A673 (cell line): ENCODE data around the gene CLDN25.
A peak's percentile ranks its signal among the peaks of the same experiment; 100 is the strongest.

Experiments
- EZH2 ChIP-seq: fragments of 200-600 bp; sonication (generic); IDR thresholded peaks from 2 replicates; pipeline ENCODE4 v1.6.1; 2017; ENCODE audit warnings: borderline replicate concordance, low read depth, mild to moderate bottlenecking, mixed read lengths, antibody characterized with exemption, low read length; ENCODE audit not compliant: poor library complexity, severe bottlenecking
- TF ChIP-seq, protein P1 (sequence below): fragments of 300-800, 200-600 bp; sonication (generic); conservative IDR thresholded peaks from 2 replicates; pipeline ENCODE4 v1.5.1; 2017; ENCODE audit warnings: low read depth, mild to moderate bottlenecking, antibody characterized with exemption, low read length, moderate library complexity, mixed read lengths

DNA sequence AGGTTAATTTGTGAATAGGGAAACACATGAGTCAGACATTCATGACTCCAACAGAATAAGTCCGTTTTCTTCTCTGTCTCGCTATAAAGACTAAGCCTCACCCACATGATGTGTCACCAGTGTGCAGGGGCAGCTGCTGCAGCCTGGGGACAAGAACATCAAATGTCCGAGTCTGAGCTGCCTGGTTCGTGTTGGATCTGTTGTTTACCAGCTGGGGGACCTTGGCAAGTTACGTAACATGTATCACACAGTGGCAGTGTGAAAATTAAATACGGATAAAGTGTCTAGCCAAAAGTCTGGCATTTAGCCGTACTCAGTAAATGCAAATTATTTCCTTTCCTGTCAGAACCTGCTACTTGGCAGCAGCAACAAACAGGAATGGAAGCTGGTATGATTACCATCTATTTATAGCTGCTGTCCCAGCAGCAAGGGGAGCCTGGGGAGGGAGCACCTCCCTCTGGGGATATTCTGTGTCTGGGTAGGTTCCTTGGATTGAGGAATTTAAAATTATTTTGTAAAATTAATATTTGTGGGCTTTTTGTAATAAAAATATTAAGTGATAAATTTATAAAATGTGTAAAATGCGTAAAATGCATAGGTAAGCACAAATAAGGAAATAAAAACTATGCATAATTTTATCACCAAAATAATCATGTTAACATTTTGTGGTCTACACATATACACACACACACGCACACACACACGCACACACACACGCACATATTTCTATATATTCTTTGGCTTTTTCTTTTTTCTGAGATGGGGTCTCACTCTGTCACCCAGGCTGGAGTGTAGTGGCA, 1.3 kb upstream of the CLDN25 start:
- TF ChIP-seq, protein P1, sequence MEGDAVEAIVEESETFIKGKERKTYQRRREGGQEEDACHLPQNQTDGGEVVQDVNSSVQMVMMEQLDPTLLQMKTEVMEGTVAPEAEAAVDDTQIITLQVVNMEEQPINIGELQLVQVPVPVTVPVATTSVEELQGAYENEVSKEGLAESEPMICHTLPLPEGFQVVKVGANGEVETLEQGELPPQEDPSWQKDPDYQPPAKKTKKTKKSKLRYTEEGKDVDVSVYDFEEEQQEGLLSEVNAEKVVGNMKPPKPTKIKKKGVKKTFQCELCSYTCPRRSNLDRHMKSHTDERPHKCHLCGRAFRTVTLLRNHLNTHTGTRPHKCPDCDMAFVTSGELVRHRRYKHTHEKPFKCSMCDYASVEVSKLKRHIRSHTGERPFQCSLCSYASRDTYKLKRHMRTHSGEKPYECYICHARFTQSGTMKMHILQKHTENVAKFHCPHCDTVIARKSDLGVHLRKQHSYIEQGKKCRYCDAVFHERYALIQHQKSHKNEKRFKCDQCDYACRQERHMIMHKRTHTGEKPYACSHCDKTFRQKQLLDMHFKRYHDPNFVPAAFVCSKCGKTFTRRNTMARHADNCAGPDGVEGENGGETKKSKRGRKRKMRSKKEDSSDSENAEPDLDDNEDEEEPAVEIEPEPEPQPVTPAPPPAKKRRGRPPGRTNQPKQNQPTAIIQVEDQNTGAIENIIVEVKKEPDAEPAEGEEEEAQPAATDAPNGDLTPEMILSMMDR, result peak; percentile 32; the same call in 1 of the 2 replicates
- no peak for TF ChIP-seq EZH2
